Retinal pigment epithelial cell (primary cell): ENCODE measurements around the gene EIF3I.
"Not testable (repeated sequence)": the region's sequence is repeated elsewhere in the genome, so short reads cannot be mapped to it uniquely, and the experiment has no call there.

Source experiments
- DNase-seq: peaks from one replicate; pipeline ENCODE4 v3.0.0-alpha.2; 2010; ENCODE audit warnings: low read depth
- H3K4me3 ChIP-seq: 2 replicates; pipeline ENCODE4 v1.5.1; 2011; ENCODE audit warnings: mild to moderate bottlenecking, low read length, control low read depth, moderate library complexity
- CTCF ChIP-seq: conservative IDR thresholded peaks from 2 replicates; pipeline ENCODE4 v1.5.1; 2011; ENCODE audit warnings: low read depth, low read length, control low read depth, inconsistent platforms

EIF3I gene

GRCh38 chr1:32255072-32256071, 33.2 kb downstream of the EIF3I start:
- no peak for DNase-seq
- no peak overlapping the region for H3K4me3 ChIP-seq
- no peak for TF ChIP-seq CTCF

- TF ChIP-seq CTCF = no peak
- no peak overlapping the region for H3K4me3 ChIP-seq
- no peak for DNase-seq
Observed at GRCh38 chr1:32256473-32257226, 34.4 kb downstream of the EIF3I start.

- no peak for DNase-seq
- H3K4me3 ChIP-seq = no peak overlapping the region
- no peak for TF ChIP-seq CTCF
Observed at GRCh38 chr1:32257227-32257508, 35.0 kb downstream of the EIF3I start.

GRCh38 chr1:32263236-32263593, 41.0 kb downstream of the EIF3I start:
- DNase-seq, H3K4me3 ChIP-seq: not testable (repeated sequence)

GRCh38 chr1:32263744-32264143, 41.5 kb downstream of the EIF3I start:
- H3K4me3 ChIP-seq = no peak overlapping the region
- DNase-seq = no peak
- TF ChIP-seq CTCF = no peak

GRCh38 chr1:32265846-32266245, 43.6 kb downstream of the EIF3I start:
- TF ChIP-seq CTCF = no peak
- DNase-seq = no peak

GRCh38 chr1:32266921-32267591, 44.8 kb downstream of the EIF3I start:
- TF ChIP-seq CTCF = no peak
- no peak for DNase-seq
- H3K4me3 ChIP-seq = no peak overlapping the region

More at GRCh38 chr1:32265846-32266245, 43.6 kb downstream of the EIF3I start:
- no peak overlapping the region for H3K4me3 ChIP-seq
